K562 (cell line): ENCODE measurements around the gene ARMH1. TPM values are rescaled to one million over a fixed set of nuclear protein-coding genes. Genes with fewer than 3 reads are reported as not detected.

Source experiments
- ARHGAP35 ChIP-seq: fragments of 450-650 bp; IDR thresholded peaks from 2 replicates; pipeline ENCODE4 v1.6.1; 2018; ENCODE audit not compliant: partially characterized antibody
- DACH1 ChIP-seq: fragments of 450-650 bp; IDR thresholded peaks from 2 replicates; pipeline ENCODE4 v1.6.1; 2018; ENCODE audit not compliant: partially characterized antibody
- FUS ChIP-seq: fragments of 200-400 bp; formaldehyde crosslinking; optimal IDR thresholded peaks from 2 replicates; pipeline ENCODE3; 2017; ENCODE audit warnings: low read depth, low read length
- HDAC1 ChIP-seq, 2 experiments: fragments of 450-650 bp; IDR thresholded peaks; 2 replicates each; pipeline ENCODE4 v1.6.1; 2016 to 2017; ENCODE audit warnings: inconsistent platforms in 1 of 2, mild to moderate bottlenecking in 1 of 2, moderate library complexity in 1 of 2
- KAT8 ChIP-seq: fragments of 450-650 bp; IDR thresholded peaks from 2 replicates; pipeline ENCODE4 v1.6.1; 2016; ENCODE audit warnings: low read depth, mild to moderate bottlenecking
- KLF10 ChIP-seq: fragments of 250-450 bp; sonication (Bioruptor Pico); IDR thresholded peaks from 2 replicates; pipeline ENCODE4 v1.6.1; 2021; ENCODE audit warnings: matching md5 sums
- MLX ChIP-seq, 2 experiments: fragments of 450-650 bp in 1 of 2; sonication (generic) in 1 of 2; formaldehyde crosslinking; conservative IDR thresholded peaks; 2 replicates each; pipeline versions ENCODE4 v1.4.0 to v1.8.1; 2020 to 2022; ENCODE audit warnings: mild to moderate bottlenecking in 1 of 2, missing genetic modification reagents in 1 of 2
- NFE2L1 ChIP-seq: fragments of 450-650 bp; IDR thresholded peaks from 2 replicates; pipeline ENCODE4 v1.6.1; 2016; ENCODE audit warnings: missing genetic modification characterization, low read depth, mild to moderate bottlenecking, missing compliant biosample characterization, moderate library complexity, borderline replicate concordance
- POLR3A ChIP-seq: IDR thresholded peaks from 2 replicates; pipeline ENCODE4 v1.6.1; 2011; ENCODE audit warnings: borderline replicate concordance, mild to moderate bottlenecking, moderate library complexity; ENCODE audit not compliant: insufficient read length, insufficient read depth; ENCODE audit errors: extremely low read depth
- SMARCA4 ChIP-seq: fragments of 450-650 bp; IDR thresholded peaks from 2 replicates; pipeline ENCODE4 v1.6.1; 2016
- ZNF239 ChIP-seq: fragments of 250-450 bp; sonication (Bioruptor Pico); IDR thresholded peaks from 2 replicates; pipeline ENCODE4 v1.4.0; 2020; ENCODE audit warnings: mild to moderate bottlenecking
- ZNF282 ChIP-seq: sonication (generic); formaldehyde crosslinking; IDR thresholded peaks from 2 replicates; pipeline ENCODE4 v1.8.1; 2023; ENCODE audit warnings: missing genetic modification reagents
- ZNF512 ChIP-seq: IDR thresholded peaks from 2 replicates; pipeline ENCODE4 v1.6.1; 2016; ENCODE audit warnings: missing genetic modification characterization, missing compliant biosample characterization
- polyA plus RNA-seq, 8 experiments: library from polyadenylated mRNA; depleted of rRNA in 4 of 8; stranded (reverse) in 5 of 8; unstranded in 3 of 8; fragments of >200 nt; fragmentation: Nextera tagmentation in 2 of 8; fragmentation: Illumina TruSeq in 1 of 8; extraction: Ambion mirVana in 2 of 8; extraction: Trizol in 1 of 8; gene quantifications; 2 replicates each; pipeline versions ENCODE4 v1.2.1 to v1.2.3, GENCODE V29; 2011 to 2014; ENCODE audit warnings: inconsistent platforms in 1 of 8, missing spikeins in 1 of 8
- total RNA-seq, 7 experiments: library from RNA; depleted of rRNA in 6 of 7; stranded (reverse); fragments of >200 nt in 6 of 7; fragmentation: Illumina TruSeq in 2 of 7; extraction: Trizol in 2 of 7; gene quantifications; 2 replicates each; pipeline versions ENCODE4 v1.2.1 to v1.2.3, GENCODE V29; 2011 to 2021; ENCODE audit warnings: low replicate concordance in 1 of 7
- TF ChIP-seq, protein P1 (sequence below): fragments of 450-650 bp; IDR thresholded peaks from 2 replicates; pipeline ENCODE4 v1.6.1; 2018; ENCODE audit not compliant: partially characterized antibody
- TF ChIP-seq, protein P2 (sequence below): fragments of 200-800 bp; sonication (Bioruptor generic); IDR thresholded peaks from 2 replicates; pipeline ENCODE4 v1.6.1; 2016; ENCODE audit warnings: missing genetic modification characterization, missing compliant biosample characterization
- TF ChIP-seq, protein P3 (sequence below): fragments of 450-650 bp; IDR thresholded peaks from 2 replicates; pipeline ENCODE4 v1.6.1; 2018; ENCODE audit warnings: mild to moderate bottlenecking, low read depth; ENCODE audit not compliant: partially characterized antibody

ARMH1 gene
- total and polyA plus RNA-seq, 9 of the 15 experiments (the other 6 are each of a cell fraction or from before 2014, with no cell fraction given), result 0.41 TPM; not detected in 8

- TF ChIP-seq, protein P1, sequence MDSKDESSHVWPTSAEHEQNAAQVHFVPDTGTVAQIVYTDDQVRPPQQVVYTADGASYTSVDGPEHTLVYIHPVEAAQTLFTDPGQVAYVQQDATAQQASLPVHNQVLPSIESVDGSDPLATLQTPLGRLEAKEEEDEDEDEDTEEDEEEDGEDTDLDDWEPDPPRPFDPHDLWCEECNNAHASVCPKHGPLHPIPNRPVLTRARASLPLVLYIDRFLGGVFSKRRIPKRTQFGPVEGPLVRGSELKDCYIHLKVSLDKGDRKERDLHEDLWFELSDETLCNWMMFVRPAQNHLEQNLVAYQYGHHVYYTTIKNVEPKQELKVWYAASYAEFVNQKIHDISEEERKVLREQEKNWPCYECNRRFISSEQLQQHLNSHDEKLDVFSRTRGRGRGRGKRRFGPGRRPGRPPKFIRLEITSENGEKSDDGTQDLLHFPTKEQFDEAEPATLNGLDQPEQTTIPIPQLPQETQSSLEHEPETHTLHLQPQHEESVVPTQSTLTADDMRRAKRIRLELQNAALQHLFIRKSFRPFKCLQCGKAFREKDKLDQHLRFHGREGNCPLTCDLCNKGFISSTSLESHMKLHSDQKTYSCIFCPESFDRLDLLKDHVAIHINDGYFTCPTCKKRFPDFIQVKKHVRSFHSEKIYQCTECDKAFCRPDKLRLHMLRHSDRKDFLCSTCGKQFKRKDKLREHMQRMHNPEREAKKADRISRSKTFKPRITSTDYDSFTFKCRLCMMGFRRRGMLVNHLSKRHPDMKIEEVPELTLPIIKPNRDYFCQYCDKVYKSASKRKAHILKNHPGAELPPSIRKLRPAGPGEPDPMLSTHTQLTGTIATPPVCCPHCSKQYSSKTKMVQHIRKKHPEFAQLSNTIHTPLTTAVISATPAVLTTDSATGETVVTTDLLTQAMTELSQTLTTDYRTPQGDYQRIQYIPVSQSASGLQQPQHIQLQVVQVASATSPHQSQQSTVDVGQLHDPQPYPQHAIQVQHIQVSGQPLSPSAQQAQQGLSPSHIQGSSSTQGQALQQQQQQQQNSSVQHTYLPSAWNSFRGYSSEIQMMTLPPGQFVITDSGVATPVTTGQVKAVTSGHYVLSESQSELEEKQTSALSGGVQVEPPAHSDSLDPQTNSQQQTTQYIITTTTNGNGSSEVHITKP, result no peak
- TF ChIP-seq KAT8 (no peak), SMARCA4 (0 out of 2 replicates have a peak, but pooled peaks have one; percentile 32), ARHGAP35 (no peak), DACH1 (no peak), HDAC1 (IDR thresholded peaks at IDR 0.05) (0 out of 4 replicates have a peak, but pooled peaks of 1 of the 2 experiments have one; percentile 15), KLF10 (no peak), ZNF512 (no peak), NFE2L1 (tag) (no peak), ZNF239 (CRISPR knock-in tag) (no peak), MLX (CRISPR knock-in tag; conservative IDR thresholded peaks at IDR 0.05) (no peak), POLR3A (no peak), FUS (no peak), ZNF282 (no peak)
- TF ChIP-seq, protein P2, sequence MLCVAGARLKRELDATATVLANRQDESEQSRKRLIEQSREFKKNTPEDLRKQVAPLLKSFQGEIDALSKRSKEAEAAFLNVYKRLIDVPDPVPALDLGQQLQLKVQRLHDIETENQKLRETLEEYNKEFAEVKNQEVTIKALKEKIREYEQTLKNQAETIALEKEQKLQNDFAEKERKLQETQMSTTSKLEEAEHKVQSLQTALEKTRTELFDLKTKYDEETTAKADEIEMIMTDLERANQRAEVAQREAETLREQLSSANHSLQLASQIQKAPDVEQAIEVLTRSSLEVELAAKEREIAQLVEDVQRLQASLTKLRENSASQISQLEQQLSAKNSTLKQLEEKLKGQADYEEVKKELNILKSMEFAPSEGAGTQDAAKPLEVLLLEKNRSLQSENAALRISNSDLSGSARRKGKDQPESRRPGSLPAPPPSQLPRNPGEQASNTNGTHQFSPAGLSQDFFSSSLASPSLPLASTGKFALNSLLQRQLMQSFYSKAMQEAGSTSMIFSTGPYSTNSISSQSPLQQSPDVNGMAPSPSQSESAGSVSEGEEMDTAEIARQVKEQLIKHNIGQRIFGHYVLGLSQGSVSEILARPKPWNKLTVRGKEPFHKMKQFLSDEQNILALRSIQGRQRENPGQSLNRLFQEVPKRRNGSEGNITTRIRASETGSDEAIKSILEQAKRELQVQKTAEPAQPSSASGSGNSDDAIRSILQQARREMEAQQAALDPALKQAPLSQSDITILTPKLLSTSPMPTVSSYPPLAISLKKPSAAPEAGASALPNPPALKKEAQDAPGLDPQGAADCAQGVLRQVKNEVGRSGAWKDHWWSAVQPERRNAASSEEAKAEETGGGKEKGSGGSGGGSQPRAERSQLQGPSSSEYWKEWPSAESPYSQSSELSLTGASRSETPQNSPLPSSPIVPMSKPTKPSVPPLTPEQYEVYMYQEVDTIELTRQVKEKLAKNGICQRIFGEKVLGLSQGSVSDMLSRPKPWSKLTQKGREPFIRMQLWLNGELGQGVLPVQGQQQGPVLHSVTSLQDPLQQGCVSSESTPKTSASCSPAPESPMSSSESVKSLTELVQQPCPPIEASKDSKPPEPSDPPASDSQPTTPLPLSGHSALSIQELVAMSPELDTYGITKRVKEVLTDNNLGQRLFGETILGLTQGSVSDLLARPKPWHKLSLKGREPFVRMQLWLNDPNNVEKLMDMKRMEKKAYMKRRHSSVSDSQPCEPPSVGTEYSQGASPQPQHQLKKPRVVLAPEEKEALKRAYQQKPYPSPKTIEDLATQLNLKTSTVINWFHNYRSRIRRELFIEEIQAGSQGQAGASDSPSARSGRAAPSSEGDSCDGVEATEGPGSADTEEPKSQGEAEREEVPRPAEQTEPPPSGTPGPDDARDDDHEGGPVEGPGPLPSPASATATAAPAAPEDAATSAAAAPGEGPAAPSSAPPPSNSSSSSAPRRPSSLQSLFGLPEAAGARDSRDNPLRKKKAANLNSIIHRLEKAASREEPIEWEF (CRISPR knock-in tag), result no peak
- TF ChIP-seq, protein P3, sequence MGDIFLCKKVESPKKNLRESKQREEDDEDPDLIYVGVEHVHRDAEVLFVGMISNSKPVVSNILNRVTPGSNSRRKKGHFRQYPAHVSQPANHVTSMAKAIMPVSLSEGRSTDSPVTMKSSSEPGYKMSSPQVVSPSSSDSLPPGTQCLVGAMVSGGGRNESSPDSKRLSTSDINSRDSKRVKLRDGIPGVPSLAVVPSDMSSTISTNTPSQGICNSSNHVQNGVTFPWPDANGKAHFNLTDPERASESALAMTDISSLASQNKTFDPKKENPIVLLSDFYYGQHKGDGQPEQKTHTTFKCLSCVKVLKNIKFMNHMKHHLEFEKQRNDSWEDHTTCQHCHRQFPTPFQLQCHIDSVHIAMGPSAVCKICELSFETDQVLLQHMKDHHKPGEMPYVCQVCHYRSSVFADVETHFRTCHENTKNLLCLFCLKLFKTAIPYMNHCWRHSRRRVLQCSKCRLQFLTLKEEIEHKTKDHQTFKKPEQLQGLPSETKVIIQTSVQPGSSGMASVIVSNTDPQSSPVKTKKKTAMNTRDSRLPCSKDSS, result no peak
Measured at GRCh38 chr1:44673675-44674112, 820 bp upstream of the ARMH1 start (continued).
